Astrocyte (in vitro differentiated cells and primary cell): ENCODE data around the gene PAPPA2.
"Not testable (repeated sequence)": the region's sequence is repeated elsewhere in the genome, so short reads cannot be mapped to it uniquely, and the experiment has no call there.

Experiments
- EZH2 ChIP-seq: IDR thresholded peaks from 2 replicates; pipeline ENCODE4 v1.6.1; 2012; ENCODE audit warnings: mild to moderate bottlenecking, low read length, inconsistent platforms; ENCODE audit not compliant: insufficient read depth
- TF ChIP-seq, protein P1 (sequence below): IDR thresholded peaks from 2 replicates; pipeline ENCODE4 v1.5.1; 2011; ENCODE audit warnings: low read depth, mild to moderate bottlenecking, inconsistent platforms, low read length, moderate library complexity; ENCODE audit not compliant: insufficient read depth

DNA sequence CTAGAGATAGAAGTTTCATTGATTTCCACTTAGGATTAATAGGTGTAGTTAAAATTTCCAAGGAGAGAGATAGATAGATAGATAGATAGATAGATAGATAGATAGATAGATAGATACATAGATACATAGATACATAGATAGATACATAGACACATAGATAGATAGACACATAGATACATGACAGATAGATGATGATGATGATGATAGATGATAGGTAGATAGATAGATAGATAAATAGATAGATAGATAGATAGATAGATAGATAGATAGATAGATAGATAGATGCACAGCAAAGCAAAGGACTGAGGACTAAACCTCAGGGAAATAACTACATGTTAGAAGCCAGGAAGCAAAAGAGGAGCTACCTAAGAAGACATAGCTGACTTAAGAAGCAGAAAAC is 171.8 kb downstream of the PAPPA2 start:
- TF ChIP-seq, protein P1, sequence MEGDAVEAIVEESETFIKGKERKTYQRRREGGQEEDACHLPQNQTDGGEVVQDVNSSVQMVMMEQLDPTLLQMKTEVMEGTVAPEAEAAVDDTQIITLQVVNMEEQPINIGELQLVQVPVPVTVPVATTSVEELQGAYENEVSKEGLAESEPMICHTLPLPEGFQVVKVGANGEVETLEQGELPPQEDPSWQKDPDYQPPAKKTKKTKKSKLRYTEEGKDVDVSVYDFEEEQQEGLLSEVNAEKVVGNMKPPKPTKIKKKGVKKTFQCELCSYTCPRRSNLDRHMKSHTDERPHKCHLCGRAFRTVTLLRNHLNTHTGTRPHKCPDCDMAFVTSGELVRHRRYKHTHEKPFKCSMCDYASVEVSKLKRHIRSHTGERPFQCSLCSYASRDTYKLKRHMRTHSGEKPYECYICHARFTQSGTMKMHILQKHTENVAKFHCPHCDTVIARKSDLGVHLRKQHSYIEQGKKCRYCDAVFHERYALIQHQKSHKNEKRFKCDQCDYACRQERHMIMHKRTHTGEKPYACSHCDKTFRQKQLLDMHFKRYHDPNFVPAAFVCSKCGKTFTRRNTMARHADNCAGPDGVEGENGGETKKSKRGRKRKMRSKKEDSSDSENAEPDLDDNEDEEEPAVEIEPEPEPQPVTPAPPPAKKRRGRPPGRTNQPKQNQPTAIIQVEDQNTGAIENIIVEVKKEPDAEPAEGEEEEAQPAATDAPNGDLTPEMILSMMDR = not testable (repeated sequence)
- not testable (repeated sequence) for TF ChIP-seq EZH2
